PC-3 (cell line): ENCODE data around the gene NCBP3. TPM values are rescaled to one million over a fixed set of nuclear protein-coding genes. Genes with fewer than 3 reads are reported as not detected.

Experiments used
- ATAC-seq: fragments of 200-7000 bp; cut with Tn5 transposase; 2 replicates; pipeline ENCODE4 v1.9.1; 2020; ENCODE audit warnings: mild to moderate bottlenecking, moderate library complexity
- Bru-seq: library from RNA; stranded (reverse); fragments of 400-500 nt; gene quantifications from one replicate; lab custom pipeline; 2021; lab: Mats Ljungman, UMichigan
- BruChase-seq, 2 experiments: library from RNA; stranded (reverse); fragments of 400-500 nt; gene quantifications; one replicate each; lab custom pipeline; 2021; lab: Mats Ljungman, UMichigan
- BruUV-seq: library from RNA; stranded (reverse); fragments of 400-500 nt; replicated peaks from 2 replicates; lab custom pipeline; 2021; lab: Mats Ljungman, UMichigan
- CTCF ChIA-PET: fragments of 300-600 bp; sonication (Branson Sonifier 250); formaldehyde crosslinking; loops from one replicate; lab custom pipeline; 2022; ENCODE audit warnings: antibody characterized with exemption; lab: Charles Lee
- POLR2A ChIA-PET: fragments of 300-600 bp; sonication (Branson Sonifier 250); formaldehyde crosslinking; loops from one replicate; lab custom pipeline; 2022; ENCODE audit warnings: antibody characterized with exemption; ENCODE audit not compliant: unreplicated experiment; lab: Charles Lee
- DNase-seq: peaks from one replicate; pipeline ENCODE4 v3.0.0-alpha.2; 2015
- H2AFZ ChIP-seq: fragments of 300-600 bp; sonication (generic); 2 replicates; pipeline ENCODE4 v1.6.0; 2016; ENCODE audit warnings: antibody characterized with exemption, low read length
- H3F3A ChIP-seq: fragments of 300-600 bp; sonication (generic); one replicate; pipeline ENCODE4 v1.6.0; 2017; ENCODE audit warnings: antibody characterized with exemption, low read length, control low read depth, mild to moderate bottlenecking; ENCODE audit not compliant: unreplicated experiment
- H3K27ac ChIP-seq: fragments of 300-600 bp; sonication (generic); 2 replicates; pipeline ENCODE4 v1.5.1; 2016; ENCODE audit warnings: mild to moderate bottlenecking, low read length
- H3K27me3 ChIP-seq: fragments of 300-600 bp; sonication (generic); 2 replicates; pipeline ENCODE4 v1.6.1; 2016; ENCODE audit warnings: low read length, mixed read lengths
- H3K36me3 ChIP-seq: fragments of 300-600 bp; sonication (generic); 2 replicates; pipeline ENCODE4 v1.6.1; 2016; ENCODE audit warnings: low read depth, mixed run types, low read length, mixed read lengths
- H3K4me1 ChIP-seq: fragments of 300-600 bp; sonication (generic); 2 replicates; pipeline ENCODE4 v1.5.1; 2016; ENCODE audit warnings: low read length; ENCODE audit not compliant: insufficient read depth
- H3K4me2 ChIP-seq: fragments of 300-600 bp; sonication (generic); 2 replicates; pipeline ENCODE4 v1.6.0; 2016; ENCODE audit warnings: low read length
- H3K4me3 ChIP-seq: fragments of 300-600 bp; sonication (generic); 2 replicates; pipeline ENCODE4 v1.5.1; 2016; ENCODE audit warnings: mild to moderate bottlenecking, low read length, mixed read lengths
- H3K79me2 ChIP-seq: fragments of 300-600 bp; sonication (generic); 2 replicates; pipeline ENCODE4 v1.6.1; 2017; ENCODE audit warnings: low read length, mixed read lengths
- H3K9ac ChIP-seq: fragments of 300-600 bp; sonication (generic); 2 replicates; pipeline ENCODE4 v1.6.0; 2016; ENCODE audit warnings: mild to moderate bottlenecking, low read length
- H3K9me2 ChIP-seq: fragments of 300-600 bp; sonication (generic); replicated peaks from 2 replicates; pipeline ENCODE4 v1.6.1; 2016; ENCODE audit warnings: mixed run types, low read length, mixed read lengths
- H3K9me3 ChIP-seq: fragments of 300-600 bp; sonication (generic); 2 replicates; pipeline ENCODE4 v1.6.1; 2016; ENCODE audit warnings: low read length, mixed read lengths
- H4K20me1 ChIP-seq: fragments of 300-600 bp; sonication (generic); 2 replicates; pipeline ENCODE4 v1.6.1; 2016; ENCODE audit warnings: low read length, mixed read lengths
- EZH2 ChIP-seq: fragments of 300-600 bp; sonication (generic); IDR thresholded peaks from one replicate; pipeline ENCODE4 v1.6.1; 2017; ENCODE audit warnings: antibody characterized with exemption, mild to moderate bottlenecking, low read length; ENCODE audit not compliant: unreplicated experiment
- EZH2phosphoT487 ChIP-seq: fragments of 300-600 bp; sonication (generic); IDR thresholded peaks from 2 replicates; pipeline ENCODE4 v1.6.1; 2018; ENCODE audit warnings: mild to moderate bottlenecking, antibody characterized with exemption, low read length, borderline replicate concordance
- intact Hi-C: fragments of 100-400 bp; cut with micrococcal nuclease; formaldehyde crosslinking; loops from 2 replicates; pipeline ENCODE4 v1.9.0; 2023
- long read RNA-seq: library from polyadenylated mRNA; unstranded; transcript quantifications from one replicate; pipeline ENCODE4 v2.0.0, GENCODE V29; 2021; ENCODE audit not compliant: unreplicated experiment
- total RNA-seq: library from RNA; depleted of rRNA; stranded (reverse); fragments of >200 nt; gene quantifications from 2 replicates; pipeline ENCODE4 v1.2.3, GENCODE V29; 2014; rRNA removed
- TF ChIP-seq, protein P1 (sequence below): fragments of 300-600 bp; sonication (generic); conservative IDR thresholded peaks from 2 replicates; pipeline ENCODE4 v1.5.1; 2017; ENCODE audit warnings: antibody characterized with exemption, low read depth, mild to moderate bottlenecking, low read length

Gene NCBP3, protein sequence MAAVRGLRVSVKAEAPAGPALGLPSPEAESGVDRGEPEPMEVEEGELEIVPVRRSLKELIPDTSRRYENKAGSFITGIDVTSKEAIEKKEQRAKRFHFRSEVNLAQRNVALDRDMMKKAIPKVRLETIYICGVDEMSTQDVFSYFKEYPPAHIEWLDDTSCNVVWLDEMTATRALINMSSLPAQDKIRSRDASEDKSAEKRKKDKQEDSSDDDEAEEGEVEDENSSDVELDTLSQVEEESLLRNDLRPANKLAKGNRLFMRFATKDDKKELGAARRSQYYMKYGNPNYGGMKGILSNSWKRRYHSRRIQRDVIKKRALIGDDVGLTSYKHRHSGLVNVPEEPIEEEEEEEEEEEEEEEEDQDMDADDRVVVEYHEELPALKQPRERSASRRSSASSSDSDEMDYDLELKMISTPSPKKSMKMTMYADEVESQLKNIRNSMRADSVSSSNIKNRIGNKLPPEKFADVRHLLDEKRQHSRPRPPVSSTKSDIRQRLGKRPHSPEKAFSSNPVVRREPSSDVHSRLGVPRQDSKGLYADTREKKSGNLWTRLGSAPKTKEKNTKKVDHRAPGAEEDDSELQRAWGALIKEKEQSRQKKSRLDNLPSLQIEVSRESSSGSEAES
- total RNA-seq = 17.3 and 21.0 TPM in 2 replicates
- Bru-seq, nascent RNA = percentile 70 among the genes with signal in this experiment
- percentile 83 among the genes with signal in this experiment for BruChase-seq, experiment 1, labeled RNA remaining after a 6-hour chase
- BruChase-seq, experiment 2, labeled RNA remaining after a 2-hour chase = percentile 81 among the genes with signal in this experiment
- long read RNA-seq, full-length matches to known transcripts = 20 of 41 reads
- long read RNA-seq, partial matches to known transcripts = 6 of 41 reads
- long read RNA-seq, other reads (novel, unspliced or antisense) = 15 of 41 reads

GRCh38 chr17:3845621-3846436 is at the start of gene NCBP3:
TSS of gene NCBP3 (minus strand) at chr17:3846246. CDS start at chr17:3846223, 23 bp downstream.
- DNase-seq (peak; percentile 91), ATAC-seq (peak; percentile 97)
- POLR2A ChIA-PET = interaction anchor here (0.6 kb wide), 1 partner anchor 229 kb away, joined by 3 read pairs; no protein-coding TSS in a partner anchor
- Histone ChIP-seq H3K79me2 (peaks cover 29% of the 10 kb centered on the region), H3K4me2 (peak within 1 kb of the TSS; percentile 93), H2AFZ (peak within 1 kb of the TSS; percentile 87), H3K4me3 (peak within 1 kb of the TSS; percentile 94), H3F3A (no peaks in the 10 kb centered on the region), H3K9me2 (no peaks in the 10 kb centered on the region), H3K36me3 (no peaks in the 10 kb centered on the region; the same call in 1 of the 2 replicates), H3K27ac (0 out of 2 replicates have a peak within 1 kb of the TSS, but pooled peaks have one; percentile 25), H3K4me1 (no peaks in the 10 kb centered on the region), H4K20me1 (0 out of 2 replicates have a peak, but pooled peaks cover 4% of the 10 kb centered on the region), H3K9ac (peak within 1 kb of the TSS; percentile 98), H3K9me3 (no peaks in the 10 kb centered on the region), H3K27me3 (no peaks in the 10 kb centered on the region)
- no peak for TF ChIP-seq EZH2
- TF ChIP-seq, protein P1, sequence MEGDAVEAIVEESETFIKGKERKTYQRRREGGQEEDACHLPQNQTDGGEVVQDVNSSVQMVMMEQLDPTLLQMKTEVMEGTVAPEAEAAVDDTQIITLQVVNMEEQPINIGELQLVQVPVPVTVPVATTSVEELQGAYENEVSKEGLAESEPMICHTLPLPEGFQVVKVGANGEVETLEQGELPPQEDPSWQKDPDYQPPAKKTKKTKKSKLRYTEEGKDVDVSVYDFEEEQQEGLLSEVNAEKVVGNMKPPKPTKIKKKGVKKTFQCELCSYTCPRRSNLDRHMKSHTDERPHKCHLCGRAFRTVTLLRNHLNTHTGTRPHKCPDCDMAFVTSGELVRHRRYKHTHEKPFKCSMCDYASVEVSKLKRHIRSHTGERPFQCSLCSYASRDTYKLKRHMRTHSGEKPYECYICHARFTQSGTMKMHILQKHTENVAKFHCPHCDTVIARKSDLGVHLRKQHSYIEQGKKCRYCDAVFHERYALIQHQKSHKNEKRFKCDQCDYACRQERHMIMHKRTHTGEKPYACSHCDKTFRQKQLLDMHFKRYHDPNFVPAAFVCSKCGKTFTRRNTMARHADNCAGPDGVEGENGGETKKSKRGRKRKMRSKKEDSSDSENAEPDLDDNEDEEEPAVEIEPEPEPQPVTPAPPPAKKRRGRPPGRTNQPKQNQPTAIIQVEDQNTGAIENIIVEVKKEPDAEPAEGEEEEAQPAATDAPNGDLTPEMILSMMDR = peak; percentile 75
- no TSS peak for BruUV-seq
- CTCF ChIA-PET = interaction anchor here (0.6 to 1.3 kb wide), 10 partner anchors 14 to 1364 kb away, joined by 3 to 8 read pairs (median 4); partner anchors contain the start of gene CAMKK1
- intact Hi-C loops = no loop called here

DNA sequence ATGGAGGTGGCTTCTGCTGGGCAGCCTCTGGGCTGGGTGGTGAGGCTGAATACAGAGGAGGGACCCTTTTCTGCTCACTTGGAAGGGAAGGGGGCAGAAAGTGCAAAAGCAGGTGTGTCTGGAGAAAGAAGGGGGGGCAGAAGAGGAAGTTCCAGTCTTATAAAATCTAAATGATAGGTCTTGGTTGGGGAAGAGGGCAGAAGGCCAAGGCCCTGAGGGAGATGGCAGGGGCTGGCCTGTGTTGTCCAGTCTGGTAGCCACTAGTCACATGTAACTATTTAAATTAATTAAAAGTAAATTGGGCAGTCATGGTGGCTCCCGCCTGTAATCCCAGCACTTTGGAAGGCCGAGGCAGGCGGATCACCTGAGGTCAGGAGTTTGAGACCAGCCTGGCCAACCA is 49.3 kb upstream of the NCBP3 start:
- Histone ChIP-seq H3K36me3 (no peaks in the 10 kb centered on the region), H3K9me3 (no peaks in the 10 kb centered on the region), H3K9ac (no peak overlapping the region), H3F3A (no peaks in the 10 kb centered on the region), H3K4me3 (no peak overlapping the region), H2AFZ (0 out of 2 replicates have a peak overlapping the region, but pooled peaks have one; percentile 15), H4K20me1 (no peaks in the 10 kb centered on the region), H3K4me1 (peaks cover 38% of the 10 kb centered on the region), H3K4me2 (peak overlapping the region; percentile 50), H3K9me2 (no peaks in the 10 kb centered on the region), H3K79me2 (peaks cover 14% of the 10 kb centered on the region), H3K27me3 (no peaks in the 10 kb centered on the region), H3K27ac (peak overlapping the region; percentile 49)
- no TSS peak for BruUV-seq
- ATAC-seq (no peak), DNase-seq (no peak)
- POLR2A ChIA-PET = interaction anchor here (0.7 kb wide), 1 partner anchor 73 kb away, joined by 13 read pairs; no protein-coding TSS in a partner anchor
- CTCF ChIA-PET = no interaction called here
- intact Hi-C loops = no loop called here
- TF ChIP-seq, protein P1 = no peak
- no peak for TF ChIP-seq EZH2
- no peak for TF ChIP-seq EZH2phosphoT487
